H1 (cell line): ENCODE measurements around the gene ASF1B. TPM values are rescaled to one million over a fixed set of nuclear protein-coding genes. Genes with fewer than 3 reads are reported as not detected.

Experiments
- CTCF ChIA-PET: fragments of 300-600 bp; sonication (Branson Sonifier 250); formaldehyde crosslinking; loops from one replicate; lab custom pipeline; 2021; ENCODE audit not compliant: partially characterized antibody; lab: Charles Lee
- POLR2A ChIA-PET: fragments of 300-600 bp; sonication (Branson Sonifier 250); formaldehyde crosslinking; loops from one replicate; lab custom pipeline; 2021; ENCODE audit warnings: inconsistent platforms; ENCODE audit not compliant: partially characterized antibody; lab: Charles Lee
- DNase-seq, 2 experiments: peaks; one replicate each; pipeline versions ENCODE4 v3.0.0 to v3.0.0-alpha.2; 2010 to 2022; ENCODE audit warnings: low spot score in 2 of 2, low read depth in 1 of 2, mixed read lengths in 1 of 2
- FAIRE-seq: peaks from 2 replicates; lab custom pipeline; 2011; peaks lifted over from hg19 to GRCh38; lab: Jason Lieb, UNC
- H2AFZ ChIP-seq: 2 replicates; pipeline ENCODE4 v1.8.1; 2012; ENCODE audit warnings: low read length, inconsistent platforms
- H2AK5ac ChIP-seq: 2 replicates; pipeline ENCODE4 v1.6.1; 2013; ENCODE audit warnings: low read depth, low read length
- H2BK120ac ChIP-seq: replicated peaks from 2 replicates; pipeline ENCODE3; 2013; ENCODE audit warnings: low read depth, low read length, inconsistent platforms
- H2BK12ac ChIP-seq: 2 replicates; pipeline ENCODE4 v1.6.1; 2013; ENCODE audit warnings: low read depth, low read length
- H2BK15ac ChIP-seq: 2 replicates; pipeline ENCODE4 v1.6.1; 2013; ENCODE audit warnings: low read length
- H2BK20ac ChIP-seq: 2 replicates; pipeline ENCODE4 v1.6.1; 2013; ENCODE audit warnings: low read length
- H2BK5ac ChIP-seq: 2 replicates; pipeline ENCODE4 v1.6.1; 2013; ENCODE audit warnings: low read depth, low read length
- H3K14ac ChIP-seq: 2 replicates; pipeline ENCODE4 v1.6.1; 2013; ENCODE audit warnings: inconsistent platforms; ENCODE audit not compliant: insufficient read length
- H3K18ac ChIP-seq: 2 replicates; pipeline ENCODE4 v1.6.1; 2013; ENCODE audit warnings: low read length; ENCODE audit errors: extremely low read depth
- H3K23ac ChIP-seq: 2 replicates; pipeline ENCODE4 v1.6.1; 2013; ENCODE audit warnings: inconsistent platforms; ENCODE audit not compliant: insufficient read length
- H3K23me2 ChIP-seq: 2 replicates; pipeline ENCODE4 v1.6.1; 2013; ENCODE audit warnings: low read depth, low read length
- H3K27ac ChIP-seq: 2 replicates; pipeline ENCODE4 v1.6.1; 2011; ENCODE audit warnings: low read depth, low read length, inconsistent platforms
- H3K27me3 ChIP-seq, 4 experiments: replicated peaks in 1 of 4; 1 replicate in 1 of 4; 2 replicates in 3 of 4; pipeline versions ENCODE4 v1.6.1 to v1.8.1; 2011 to 2013; ENCODE audit warnings: low read length in 3 of 4, mild to moderate bottlenecking in 3 of 4, inconsistent platforms in 2 of 4, mixed read lengths in 2 of 4, moderate library complexity in 1 of 4; ENCODE audit not compliant: control insufficient read depth in 3 of 4, insufficient read depth in 3 of 4; ENCODE audit errors: extremely low read depth in 1 of 4
- H3K36me3 ChIP-seq, 4 experiments: 2 replicates each; pipeline versions ENCODE4 v1.6.1 to v1.8.1; 2011 to 2013; ENCODE audit warnings: mild to moderate bottlenecking in 4 of 4, low read length in 3 of 4, moderate library complexity in 2 of 4, control low read depth in 1 of 4, inconsistent platforms in 1 of 4; ENCODE audit not compliant: insufficient read depth in 4 of 4, control insufficient read depth in 2 of 4
- H3K4ac ChIP-seq: replicated peaks from 2 replicates; pipeline ENCODE3; 2013; ENCODE audit warnings: low read length, low read depth, mixed read lengths, inconsistent platforms; ENCODE audit not compliant: insufficient read length
- H3K4me1 ChIP-seq, 4 experiments: replicated peaks in 1 of 4; 1 replicate in 1 of 4; 2 replicates in 3 of 4; pipeline versions ENCODE4 v1.6.1 to v1.8.1; 2011 to 2013; ENCODE audit warnings: low read length in 3 of 4, inconsistent platforms in 2 of 4, mixed read lengths in 1 of 4; ENCODE audit not compliant: insufficient read depth in 4 of 4, control insufficient read depth in 3 of 4
- H3K4me2 ChIP-seq, 2 experiments: 2 replicates each; pipeline versions ENCODE4 v1.6.1 to v1.8.1; 2011 to 2013; ENCODE audit warnings: low read depth in 2 of 2, low read length in 2 of 2, control low read depth in 1 of 2, inconsistent platforms in 1 of 2, mild to moderate bottlenecking in 1 of 2; ENCODE audit not compliant: insufficient read depth in 1 of 2
- H3K4me3 ChIP-seq, 4 experiments: fragments of 200-600, 300-600 bp in 1 of 4; sonication (generic), shearing (Covaris generic), sonication (Bioruptor Twin) in 1 of 4; 2 replicates each; pipeline versions ENCODE4 v1.5.1 to v1.8.1; 2011 to 2016; ENCODE audit warnings: low read length in 4 of 4, low read depth in 3 of 4, control low read depth in 2 of 4, inconsistent platforms in 2 of 4, mild to moderate bottlenecking in 2 of 4, mixed read lengths in 1 of 4, moderate library complexity in 1 of 4; ENCODE audit not compliant: insufficient read depth in 2 of 4; ENCODE audit errors: extremely low read depth in 1 of 4
- H3K56ac ChIP-seq: replicated peaks from 2 replicates; pipeline ENCODE3; 2013; ENCODE audit warnings: low read depth, mild to moderate bottlenecking, mixed read lengths, low read length, inconsistent platforms; ENCODE audit not compliant: insufficient read length
- H3K79me1 ChIP-seq: 2 replicates; pipeline ENCODE4 v1.6.1; 2013; ENCODE audit warnings: low read depth, low read length, control low read depth
- H3K79me2 ChIP-seq, 2 experiments: 2 replicates each; pipeline versions ENCODE4 v1.6.1 to v1.8.1; 2012 to 2013; ENCODE audit warnings: low read length in 2 of 2, mild to moderate bottlenecking in 2 of 2, inconsistent platforms in 1 of 2; ENCODE audit not compliant: insufficient read depth in 2 of 2, control insufficient read depth in 1 of 2
- H3K9ac ChIP-seq, 4 experiments: replicated peaks in 1 of 4; 1 replicate in 1 of 4; 2 replicates in 3 of 4; pipeline versions ENCODE4 v1.6.1 to v1.8.1; 2011 to 2013; ENCODE audit warnings: low read depth in 3 of 4, low read length in 3 of 4, control low read depth in 2 of 4, mild to moderate bottlenecking in 2 of 4, moderate library complexity in 2 of 4, inconsistent platforms in 1 of 4; ENCODE audit errors: extremely low read depth in 1 of 4
- H3K9me3 ChIP-seq, 2 experiments: 2 replicates each; pipeline versions ENCODE4 v1.6.1 to v1.8.1; 2012 to 2013; ENCODE audit warnings: mild to moderate bottlenecking in 2 of 2, moderate library complexity in 2 of 2, control low read depth in 1 of 2, inconsistent platforms in 1 of 2, low read depth in 1 of 2, low read length in 1 of 2, mixed read lengths in 1 of 2; ENCODE audit not compliant: insufficient read depth in 2 of 2
- H4K20me1 ChIP-seq, 2 experiments: replicated peaks in 1 of 2; 2 replicates each; pipeline versions ENCODE3 to v1.8.1; 2011 to 2013; ENCODE audit warnings: inconsistent platforms in 2 of 2, low read length in 2 of 2, mild to moderate bottlenecking in 1 of 2; ENCODE audit not compliant: insufficient read depth in 2 of 2, control insufficient read depth in 1 of 2
- H4K5ac ChIP-seq: 2 replicates; pipeline ENCODE4 v1.6.1; 2013; ENCODE audit warnings: low read length, low read depth, mixed read lengths, inconsistent platforms; ENCODE audit not compliant: insufficient read length
- H4K8ac ChIP-seq: 2 replicates; pipeline ENCODE4 v1.8.0; 2013; ENCODE audit warnings: mild to moderate bottlenecking, moderate library complexity, low read length, inconsistent platforms; ENCODE audit not compliant: insufficient read depth; ENCODE audit errors: extremely low read depth
- H4K91ac ChIP-seq: replicated peaks from 2 replicates; pipeline ENCODE3; 2013; ENCODE audit warnings: low read length, mixed read lengths, inconsistent platforms; ENCODE audit not compliant: insufficient read length
- CBX5 ChIP-seq: fragments of 300-800, 300-1000 bp; sonication (generic); IDR thresholded peaks from 2 replicates; pipeline ENCODE4 v1.7.1; 2016; ENCODE audit warnings: antibody characterized with exemption, low read length, low read depth
- CHD1 ChIP-seq: IDR thresholded peaks from 2 replicates; pipeline ENCODE4 v1.6.1; 2012; ENCODE audit warnings: low read depth, low read length, improper control_type of control experiment
- CHD2 ChIP-seq: IDR thresholded peaks from 2 replicates; pipeline ENCODE4 v1.6.1; 2012; ENCODE audit warnings: low read length, improper control_type of control experiment
- EP300 ChIP-seq, 2 experiments: IDR thresholded peaks; 1 replicate in 1 of 2; 2 replicates in 1 of 2; pipeline ENCODE4 v1.6.1; 2011 to 2012; ENCODE audit warnings: low read depth in 2 of 2, low read length in 2 of 2, mild to moderate bottlenecking in 2 of 2, borderline replicate concordance in 1 of 2, inconsistent platforms in 1 of 2, moderate library complexity in 1 of 2
- FOSL1 ChIP-seq: IDR thresholded peaks from 2 replicates; pipeline ENCODE4 v1.6.1; 2011; ENCODE audit warnings: mild to moderate bottlenecking, low read depth, low read length, moderate library complexity; ENCODE audit not compliant: insufficient read depth
- KDM4A ChIP-seq: IDR thresholded peaks from one replicate; pipeline ENCODE4 v1.7.1; 2012; ENCODE audit warnings: low read depth, mild to moderate bottlenecking, moderate library complexity, low read length, inconsistent platforms; ENCODE audit not compliant: severe bottlenecking
- SIN3A ChIP-seq, 2 experiments: IDR thresholded peaks in 1 of 2; conservative IDR thresholded peaks in 1 of 2; 2 replicates each; pipeline ENCODE4 v1.6.1; 2011 to 2012; ENCODE audit warnings: low read length in 2 of 2, improper control_type of control experiment in 1 of 2, low read depth in 1 of 2, mild to moderate bottlenecking in 1 of 2
- SIRT6 ChIP-seq: IDR thresholded peaks from one replicate; pipeline ENCODE4 v1.7.1; 2012; ENCODE audit warnings: low read length, inconsistent platforms
- SIX5 ChIP-seq: IDR thresholded peaks from 2 replicates; pipeline ENCODE4 v1.6.1; 2011; ENCODE audit warnings: mild to moderate bottlenecking, low read depth, low read length
- SP4 ChIP-seq: IDR thresholded peaks from 2 replicates; pipeline ENCODE4 v1.6.1; 2012; ENCODE audit warnings: low read length, inconsistent platforms
- TCF12 ChIP-seq: IDR thresholded peaks from 2 replicates; pipeline ENCODE4 v1.6.1; 2011; ENCODE audit warnings: low read depth, mild to moderate bottlenecking, low read length
- WGBS, 2 experiments: shearing (Covaris generic) in 1 of 2; methylation state at CpG; one replicate each; pipeline versions ENCODE4 v1.1.6 to v1.1.7; 2013 to 2015; ENCODE audit warnings: low lambda C conversion rate in 2 of 2, mixed read lengths in 2 of 2, inconsistent platforms in 1 of 2, low coverage in 1 of 2, missing lambda C conversion rate in 1 of 2; ENCODE audit not compliant: insufficient replicate concordance in 2 of 2, insufficient coverage in 1 of 2, insufficient read length in 1 of 2; ENCODE audit errors: extremely low coverage in 1 of 2, missing lambda C conversion rate in 1 of 2; 5-methylcytosine and 5-hydroxymethylcytosine counted together
- polyA plus RNA-seq, 7 experiments: library from polyadenylated mRNA; depleted of rRNA in 3 of 7; stranded (reverse) in 5 of 7; unstranded in 2 of 7; fragments of >200 nt in 5 of 7; fragments of 200-250 nt in 2 of 7; gene quantifications; 1 replicate in 5 of 7; 2 replicates in 1 of 7; 4 replicates in 1 of 7; pipeline versions ENCODE4 v1.2.1 to v1.2.3, GENCODE V29; 2011 to 2013; ENCODE audit warnings: missing spikeins in 2 of 7, mixed read lengths in 2 of 7
- total RNA-seq: library from RNA; stranded (reverse); fragmentation: NEBNext Ultra II Directional; extraction: Animal tissue kit (Norgen Biotek cat#: 25700); gene quantifications from 2 replicates; pipeline ENCODE4 v1.2.1, GENCODE V29; 2021
- TF ChIP-seq, protein P1 (sequence below): IDR thresholded peaks from 2 replicates; pipeline ENCODE4 v1.6.1; 2012; ENCODE audit warnings: low read length, inconsistent platforms

ASF1B gene
- total and polyA plus RNA-seq, 2 of the 8 experiments (the other 6 are each of a cell fraction or from before 2014, with no cell fraction given) = 32.6 to 59.2 TPM

- Histone ChIP-seq H3K79me1 (peaks cover 2% of the 10 kb centered on the region), H3K36me3 (peaks cover 5 to 53% (median 30%) of the 10 kb centered on the region in 4 experiments; a peak in 6 of 8 replicates), H3K18ac (no peak overlapping the region), H2BK15ac (no peak overlapping the region), H3K56ac (no peak overlapping the region), H3K9me3 (no peaks in the 10 kb centered on the region), H3K4ac (no peak overlapping the region), H2BK12ac (no peak overlapping the region), H3K79me2 (no peaks in the 10 kb centered on the region; a peak in 1 of 4 replicates), H2BK20ac (no peak overlapping the region), H3K4me2 (no peak overlapping the region), H3K27me3 (no peaks in the 10 kb centered on the region), H3K23me2 (peaks cover 8% of the 10 kb centered on the region; the same call in 1 of the 2 replicates), H3K4me1 (no peaks in the 10 kb centered on the region), H4K5ac (no peak overlapping the region), H2AK5ac (no peak overlapping the region), H2AFZ (no peak overlapping the region), H3K23ac (no peak overlapping the region), H3K14ac (no peak overlapping the region), H2BK5ac (no peak overlapping the region), H4K8ac (no peak overlapping the region), H4K91ac (no peak overlapping the region), H4K20me1 (peaks cover 8 to 31% of the 10 kb centered on the region in 2 experiments), H3K27ac (no peak overlapping the region), H3K4me3 (no peak overlapping the region), H3K9ac (no peak overlapping the region), H2BK120ac (no peak overlapping the region)
- CTCF ChIA-PET = interaction anchor here (1.1 kb wide), 1 partner anchor 11 kb away, joined by 4 read pairs; no protein-coding TSS in a partner anchor
- WGBS, 2 experiments = 98% methylated on average over 23 of the region's 23 CpGs; no CpG with 5 or more reads in 1 of the 2 experiments
- FAIRE-seq (no peak), DNase-seq (no peak)
- POLR2A ChIA-PET = interaction anchor here (0.6 to 1.4 kb wide), 4 partner anchors 9 to 46 kb away, joined by 3 to 4 read pairs (median 3); no protein-coding TSS in a partner anchor
- TF ChIP-seq EP300 (IDR thresholded peaks at IDR 0.05; ENCODE audit: borderline replicate concordance in 1 of 2, low read depth in 2 of 2, low read length in 2 of 2) = no peak
- TF ChIP-seq TCF12 = no peak
- TF ChIP-seq SP4 = no peak
- no peak for TF ChIP-seq CHD2
- TF ChIP-seq SIX5 = no peak
- TF ChIP-seq KDM4A = no peak
- no peak for TF ChIP-seq SIRT6
- no peak for TF ChIP-seq CHD1
- TF ChIP-seq CBX5 = no peak
- TF ChIP-seq SIN3A (conservative IDR thresholded peaks at IDR 0.05 in 1 of 2, IDR thresholded peaks at IDR 0.05 in 1 of 2; ENCODE audit: low read depth in 1 of 2, low read length in 2 of 2) = no peak
- no peak for TF ChIP-seq FOSL1
- TF ChIP-seq, protein P1, sequence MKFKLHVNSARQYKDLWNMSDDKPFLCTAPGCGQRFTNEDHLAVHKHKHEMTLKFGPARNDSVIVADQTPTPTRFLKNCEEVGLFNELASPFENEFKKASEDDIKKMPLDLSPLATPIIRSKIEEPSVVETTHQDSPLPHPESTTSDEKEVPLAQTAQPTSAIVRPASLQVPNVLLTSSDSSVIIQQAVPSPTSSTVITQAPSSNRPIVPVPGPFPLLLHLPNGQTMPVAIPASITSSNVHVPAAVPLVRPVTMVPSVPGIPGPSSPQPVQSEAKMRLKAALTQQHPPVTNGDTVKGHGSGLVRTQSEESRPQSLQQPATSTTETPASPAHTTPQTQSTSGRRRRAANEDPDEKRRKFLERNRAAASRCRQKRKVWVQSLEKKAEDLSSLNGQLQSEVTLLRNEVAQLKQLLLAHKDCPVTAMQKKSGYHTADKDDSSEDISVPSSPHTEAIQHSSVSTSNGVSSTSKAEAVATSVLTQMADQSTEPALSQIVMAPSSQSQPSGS = no peak
These were observed 41.2 kb upstream of the ASF1B start for GRCh38 chr19:14177496-14178074.
